Colonic mucosa (tissue), 4 donors: ENCODE measurements around the gene PON1. TPM values are rescaled to one million over a fixed set of nuclear protein-coding genes. Genes with fewer than 3 reads are reported as not detected.

ENCODE experiments used
- DNase-seq: peaks from one replicate; pipeline ENCODE4 v3.0.0-alpha.2; 2020
- H3K27ac ChIP-seq: fragments of 200-600 bp; one replicate; pipeline ENCODE4 v1.8.0; 2021
- H3K27me3 ChIP-seq: fragments of 200-600 bp; one replicate; pipeline ENCODE4 v1.8.0; 2021
- H3K36me3 ChIP-seq: fragments of 200-600 bp; one replicate; pipeline ENCODE4 v1.8.0; 2021
- H3K4me1 ChIP-seq: fragments of 200-600 bp; one replicate; pipeline ENCODE4 v1.8.0; 2021; ENCODE audit warnings: mild to moderate bottlenecking
- H3K4me3 ChIP-seq: fragments of 200-600 bp; one replicate; pipeline ENCODE4 v1.8.0; 2021
- H3K9ac ChIP-seq, 2 donors: one replicate each; pipeline ENCODE4 v1.7.0; 2013; ENCODE audit warnings: control low read depth in 2 of 2, low read depth in 2 of 2, low read length in 2 of 2
- H3K9me3 ChIP-seq: fragments of 200-600 bp; one replicate; pipeline ENCODE4 v1.8.0; 2021
- CTCF ChIP-seq: fragments of 200-600 bp; IDR thresholded peaks from one replicate; pipeline ENCODE4 v1.8.0; 2022; ENCODE audit warnings: antibody characterized with exemption, mild to moderate bottlenecking
- intact Hi-C: fragments of 100-400 bp; cut with DNase I; formaldehyde crosslinking; loops from one replicate; pipeline ENCODE4 v1.14.1; 2022
- total RNA-seq, 2 donors: library from RNA; stranded (reverse); fragmentation: NEBNext Ultra II Directional in 1 of 2; extraction: Animal tissue kit (Norgen Biotek cat#: 25700) in 1 of 2; gene quantifications; one replicate each; pipeline ENCODE4 v1.2.1, GENCODE V29; 2021
- donor health status: healthy.
- donor health status: DM: no; HTN: no; CAD: no.
- donor health status: DM: no; HTN: no; CAD: no.

The PON1 gene
- total RNA-seq, 2 donors from 2014 or later: not detected

GRCh38 chr7:95279417-95279816 is 44.9 kb downstream of the PON1 start:
- intact Hi-C loops: loop anchor here (10.0 kb wide), 1 partner anchor 195 kb away; no protein-coding TSS in a partner anchor
- TF ChIP-seq CTCF: no peak
- Histone ChIP-seq H3K27ac (no peak overlapping the region), H3K4me3 (no peak overlapping the region), H3K36me3 (no peaks in the 10 kb centered on the region), H3K27me3 (no peaks in the 10 kb centered on the region), H3K9me3 (no peaks in the 10 kb centered on the region), H3K4me1 (no peaks in the 10 kb centered on the region), H3K9ac (no peak overlapping the region)
- no peak for DNase-seq

- DNase-seq: no peak
- H3K4me3 ChIP-seq: no peak overlapping the region
- no peaks in the 10 kb centered on the region for H3K27me3 ChIP-seq
- no peaks in the 10 kb centered on the region for H3K9me3 ChIP-seq
- no peak overlapping the region for H3K9ac ChIP-seq
- intact Hi-C loops: loop anchor here (10.0 kb wide), 1 partner anchor 199 kb away; no protein-coding TSS in a partner anchor
- TF ChIP-seq CTCF: no peak
- H3K27ac ChIP-seq: no peak overlapping the region
- H3K4me1 ChIP-seq: no peaks in the 10 kb centered on the region
- no peaks in the 10 kb centered on the region for H3K36me3 ChIP-seq
These were observed 48.2 kb downstream of the PON1 start for GRCh38 chr7:95276114-95276513.

- Histone ChIP-seq H3K9me3 (no peaks in the 10 kb centered on the region), H3K4me1 (no peaks in the 10 kb centered on the region), H3K4me3 (no peak overlapping the region), H3K9ac (no peak overlapping the region), H3K27ac (no peak overlapping the region), H3K36me3 (no peaks in the 10 kb centered on the region), H3K27me3 (no peaks in the 10 kb centered on the region)
- intact Hi-C loops: loop anchor here (10.0 kb wide), 1 partner anchor 205 kb away; no protein-coding TSS in a partner anchor
- DNase-seq: no peak
- no peak for TF ChIP-seq CTCF
These were observed 54.7 kb downstream of the PON1 start for GRCh38 chr7:95269640-95270039.

- Histone ChIP-seq H3K4me3 (no peak overlapping the region), H3K9ac (no peak overlapping the region), H3K27me3 (no peaks in the 10 kb centered on the region), H3K36me3 (no peaks in the 10 kb centered on the region), H3K4me1 (no peaks in the 10 kb centered on the region), H3K27ac (no peak overlapping the region), H3K9me3 (no peaks in the 10 kb centered on the region)
- no peak for TF ChIP-seq CTCF
- DNase-seq: no peak
- intact Hi-C loops: no loop called here
These were observed 56.6 kb downstream of the PON1 start for GRCh38 chr7:95267754-95268153.

- no peaks in the 10 kb centered on the region for H3K4me1 ChIP-seq
- no peak overlapping the region for H3K9ac ChIP-seq
- H3K9me3 ChIP-seq: no peaks in the 10 kb centered on the region
- DNase-seq: no peak
- H3K36me3 ChIP-seq: no peaks in the 10 kb centered on the region
- H3K4me3 ChIP-seq: no peak overlapping the region
- H3K27ac ChIP-seq: no peak overlapping the region
- intact Hi-C loops: no loop called here
- no peak for TF ChIP-seq CTCF
- H3K27me3 ChIP-seq: no peaks in the 10 kb centered on the region
These were observed 58.7 kb downstream of the PON1 start for GRCh38 chr7:95265634-95266033.
